ENCODE data around the gene FAM217B.

Gene FAM217B

GRCh38 chr20:59933849-59934585 lies 6.2 kb upstream of the FAM217B start:
- peak; percentile 93 for TF ChIP-seq CTCF (IDR thresholded peaks at IDR 0.05)
- Histone ChIP-seq H3K4me1 (ENCODE audit: control insufficient read depth in 1 of 2, insufficient read depth in 1 of 2, low read depth in 1 of 2, low read length in 1 of 2) (peaks cover 47 to 61% of the 10 kb centered on the region in 2 experiments), H3K27ac (peak overlapping the region; percentile 72), H3K36me3 (peaks cover 3% of the 10 kb centered on the region), H3K9me3 (no peaks in the 10 kb centered on the region), H3K27me3 (no peaks in the 10 kb centered on the region), H3K4me3 (ENCODE audit: low read depth in 1 of 2, low read length in 1 of 2) (peak overlapping the region; percentile 69 to 77)

GRCh38 chr20:59935457-59936185 lies 4.6 kb upstream of the FAM217B start:
- Histone ChIP-seq H3K4me3 (ENCODE audit: low read depth in 1 of 2, low read length in 1 of 2) (no peak overlapping the region), H3K27me3 (no peaks in the 10 kb centered on the region), H3K9me3 (no peaks in the 10 kb centered on the region), H3K36me3 (peaks cover 3% of the 10 kb centered on the region), H3K4me1 (ENCODE audit: control insufficient read depth in 1 of 2, insufficient read depth in 1 of 2, low read depth in 1 of 2, low read length in 1 of 2) (peaks cover 51 to 70% of the 10 kb centered on the region in 2 experiments), H3K27ac (peak overlapping the region; percentile 98)
- no peak for TF ChIP-seq CTCF (IDR thresholded peaks at IDR 0.05)

GRCh38 chr20:59936409-59936808 lies 3.8 kb upstream of the FAM217B start:
- H3K36me3 ChIP-seq: peaks cover 3% of the 10 kb centered on the region
- no peak for TF ChIP-seq CTCF (IDR thresholded peaks at IDR 0.05)
- H3K27me3 ChIP-seq: no peaks in the 10 kb centered on the region
- H3K4me3 ChIP-seq (ENCODE audit: low read depth in 1 of 2, low read length in 1 of 2): peak overlapping the region in 1 of 2 experiments; percentile 93
- no peaks in the 10 kb centered on the region for H3K9me3 ChIP-seq
- peak overlapping the region; percentile 98 for H3K27ac ChIP-seq
- peaks cover 59 to 78% of the 10 kb centered on the region in 2 experiments for H3K4me1 ChIP-seq (ENCODE audit: control insufficient read depth in 1 of 2, insufficient read depth in 1 of 2, low read depth in 1 of 2, low read length in 1 of 2)

GRCh38 chr20:59937150-59937549 lies 3.0 kb upstream of the FAM217B start:
- Histone ChIP-seq H3K27me3 (no peaks in the 10 kb centered on the region), H3K36me3 (peaks cover 3% of the 10 kb centered on the region), H3K4me3 (ENCODE audit: low read depth in 1 of 2, low read length in 1 of 2) (peak overlapping the region; percentile 60 to 93), H3K9me3 (no peaks in the 10 kb centered on the region), H3K4me1 (ENCODE audit: control insufficient read depth in 1 of 2, insufficient read depth in 1 of 2, low read depth in 1 of 2, low read length in 1 of 2) (peaks cover 67 to 85% of the 10 kb centered on the region in 2 experiments), H3K27ac (peak overlapping the region; percentile 98)
- no peak for TF ChIP-seq CTCF (IDR thresholded peaks at IDR 0.05)

GRCh38 chr20:59938221-59938620 lies 2.0 kb upstream of the FAM217B start:
- Histone ChIP-seq H3K9me3 (no peaks in the 10 kb centered on the region), H3K27ac (peak overlapping the region; percentile 98), H3K4me1 (ENCODE audit: control insufficient read depth in 1 of 2, insufficient read depth in 1 of 2, low read depth in 1 of 2, low read length in 1 of 2) (peaks cover 77 to 92% of the 10 kb centered on the region in 2 experiments), H3K27me3 (no peaks in the 10 kb centered on the region), H3K4me3 (ENCODE audit: low read depth in 1 of 2, low read length in 1 of 2) (peak overlapping the region; percentile 60 to 93), H3K36me3 (peaks cover 12% of the 10 kb centered on the region)
- no peak for TF ChIP-seq CTCF (IDR thresholded peaks at IDR 0.05)
